Measurements from ENCODE around the gene IDH3G.

Gene IDH3G

DNA sequence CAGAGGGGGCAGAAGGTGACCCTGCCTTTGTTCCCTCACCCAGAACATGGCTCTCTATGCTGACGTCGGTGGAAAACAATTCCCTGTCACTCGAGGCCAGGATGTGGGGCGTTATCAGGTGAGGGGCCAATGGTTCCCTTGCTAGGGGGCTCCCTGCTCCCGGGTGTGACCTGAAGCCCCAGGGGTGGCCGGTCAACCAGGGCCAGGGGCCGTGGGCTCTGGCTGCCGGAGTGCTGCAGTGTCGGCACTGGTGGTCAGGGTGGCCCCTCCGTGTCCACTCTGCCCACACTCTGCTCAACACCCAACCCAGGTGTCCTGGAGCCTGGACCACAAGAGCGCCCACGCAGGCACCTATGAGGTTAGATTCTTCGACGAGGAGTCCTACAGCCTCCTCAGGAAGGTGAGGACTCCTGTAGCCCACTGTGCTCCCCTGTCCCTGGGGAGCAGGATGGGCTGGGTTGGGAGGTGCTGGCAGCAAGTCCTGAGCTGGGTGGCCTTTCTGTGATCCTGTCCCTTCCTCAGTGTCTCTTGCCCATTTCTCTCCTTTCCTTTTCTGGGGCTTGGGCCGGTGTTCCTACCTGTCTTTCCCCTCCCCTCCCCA, 3.3 kb upstream of the IDH3G start:
- TF ChIP-seq CTCF (IDR thresholded peaks at IDR 0.05; ENCODE audit: borderline replicate concordance, insufficient read depth, low read depth, low read length): no peak
- H3K4me3 ChIP-seq (ENCODE audit: low read depth, low read length): no peak overlapping the region

DNA sequence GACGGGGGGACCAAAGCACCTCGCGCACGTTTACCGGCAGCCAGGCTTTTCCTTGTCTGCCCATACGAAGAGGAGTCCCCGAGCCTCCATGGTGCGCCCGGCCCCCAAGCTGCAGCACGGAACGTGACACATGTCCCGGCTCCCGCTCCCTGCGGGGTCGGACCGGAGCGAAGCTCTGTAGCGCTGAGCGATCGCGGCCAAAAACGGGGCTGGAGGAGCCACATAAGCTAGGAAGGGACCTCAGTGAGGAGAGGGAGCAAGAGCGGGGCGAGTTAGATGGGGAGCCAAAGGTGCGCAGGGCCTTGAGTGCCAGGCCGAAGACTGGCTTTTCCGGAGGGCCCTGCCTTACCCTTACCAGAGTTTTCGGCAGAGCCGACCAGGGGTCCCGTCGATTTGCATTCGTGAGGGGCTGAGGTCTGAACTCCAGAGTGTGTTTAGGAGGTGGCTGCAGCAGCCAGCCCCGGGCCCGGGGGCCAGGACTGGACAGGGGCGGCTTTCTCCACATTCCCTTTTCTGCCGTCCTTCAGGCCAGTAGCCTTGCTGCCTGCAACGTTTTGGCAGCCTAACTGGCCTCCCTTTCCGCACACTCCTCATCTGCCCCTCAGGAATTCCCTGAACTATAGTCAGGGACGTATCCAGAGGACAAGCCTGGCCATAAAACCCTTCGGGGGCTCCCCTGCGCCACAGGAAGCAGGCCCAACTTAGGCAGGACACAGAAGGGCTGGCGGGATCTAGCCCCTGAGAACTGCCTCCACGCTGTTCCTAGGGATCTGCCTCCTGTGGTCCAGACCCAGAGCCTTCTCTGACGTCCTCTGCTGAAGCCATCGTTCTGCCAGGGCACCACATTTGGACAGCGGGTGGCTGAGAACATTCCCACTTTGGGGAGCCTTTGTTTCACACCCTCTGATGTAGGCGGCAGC, 982 bp upstream of the IDH3G start:
- no peak for TF ChIP-seq CTCF (IDR thresholded peaks at IDR 0.05; ENCODE audit: borderline replicate concordance, insufficient read depth, low read depth, low read length)
- peak overlapping the region; percentile 83 for H3K4me3 ChIP-seq (ENCODE audit: low read depth, low read length)

- TF ChIP-seq CTCF (IDR thresholded peaks at IDR 0.05; ENCODE audit: borderline replicate concordance, insufficient read depth, low read depth, low read length): no peak
- H3K4me3 ChIP-seq (ENCODE audit: low read depth, low read length): peak overlapping the region; percentile 85
Measured at GRCh38 chrX:153793291-153793690, 884 bp downstream of the IDH3G start.

DNA sequence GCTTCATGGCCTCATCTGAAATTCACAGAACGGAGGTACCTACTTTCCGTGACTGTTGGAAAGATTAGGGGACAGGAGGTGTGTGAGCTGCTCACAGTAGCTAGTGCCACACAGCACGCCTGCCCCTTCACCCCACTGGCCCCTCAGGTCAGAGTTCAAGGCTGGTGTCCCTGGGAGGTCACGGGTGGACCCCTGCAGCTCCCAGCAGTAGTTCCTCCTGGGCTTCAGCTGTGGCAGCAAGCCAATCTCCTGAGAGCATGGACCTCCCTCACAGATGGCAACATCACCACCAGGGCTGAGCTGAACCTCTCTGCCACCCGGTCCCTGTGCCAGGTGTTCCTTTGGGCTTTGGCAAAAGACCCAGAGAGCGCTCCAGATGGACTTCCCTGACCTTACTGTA, 1.8 kb downstream of the IDH3G start:
- no peak overlapping the region for H3K4me3 ChIP-seq (ENCODE audit: low read depth, low read length)
- no peak for TF ChIP-seq CTCF (IDR thresholded peaks at IDR 0.05; ENCODE audit: borderline replicate concordance, insufficient read depth, low read depth, low read length)

DNA sequence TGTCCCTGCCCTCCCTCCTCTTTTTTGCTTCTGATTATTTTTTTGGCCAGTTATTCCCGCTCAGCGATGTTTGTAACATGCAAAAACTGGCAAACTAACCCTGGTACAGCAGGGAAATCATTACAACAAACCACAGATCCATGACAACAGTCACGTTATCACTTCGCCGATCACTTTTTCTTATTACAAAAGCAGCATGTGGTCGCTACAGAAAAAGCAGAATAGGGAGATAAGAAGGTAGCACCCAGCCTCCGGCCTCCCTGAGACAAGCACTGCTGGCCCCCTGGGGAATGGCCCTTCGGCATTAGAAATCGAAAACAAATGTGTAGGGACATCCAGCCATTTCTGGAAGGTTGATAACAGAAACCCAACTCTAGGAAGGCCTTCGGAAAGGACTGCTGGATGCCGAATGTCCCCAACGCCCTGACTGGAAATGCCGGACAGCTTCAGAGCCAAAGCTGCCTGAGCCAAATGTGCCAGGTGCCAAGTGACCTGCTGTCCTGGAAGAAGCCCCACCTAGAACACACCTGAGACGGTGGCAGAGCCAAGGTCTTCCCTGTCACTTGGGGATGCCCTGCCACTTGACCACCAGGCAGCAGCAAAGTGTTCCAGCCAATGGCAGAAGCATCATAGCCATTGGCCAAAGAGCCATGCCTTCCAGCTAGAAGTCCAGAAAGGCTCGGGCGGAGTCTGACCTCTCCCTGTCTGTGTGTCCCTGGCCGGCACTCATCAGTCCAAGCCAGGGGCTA, 2.9 kb downstream of the IDH3G start:
- H3K4me3 ChIP-seq (ENCODE audit: low read depth, low read length): no peak overlapping the region

GRCh38 chrX:153789654-153790053, 4.5 kb downstream of the IDH3G start:
- no peak overlapping the region for H3K4me3 ChIP-seq (ENCODE audit: low read depth, low read length)
- TF ChIP-seq CTCF (IDR thresholded peaks at IDR 0.05; ENCODE audit: borderline replicate concordance, insufficient read depth, low read depth, low read length): no peak

More for the DNA sequence above, 2.9 kb downstream of the IDH3G start:
- no peak for TF ChIP-seq CTCF (IDR thresholded peaks at IDR 0.05; ENCODE audit: borderline replicate concordance, insufficient read depth, low read depth, low read length)

All from GM12875 (cell line).